GM18520 (cell line): ENCODE data around the gene EGLN1.
"Not testable (repeated sequence)": the region's sequence is repeated elsewhere in the genome, so short reads cannot be mapped to it uniquely, and the experiment has no call there.

Source experiments
- ATAC-seq: cut with Tn5 transposase; IDR thresholded peaks from one replicate; pipeline ENCODE4 v1.9.1; 2021; ENCODE audit not compliant: unreplicated experiment

The EGLN1 gene

DNA sequence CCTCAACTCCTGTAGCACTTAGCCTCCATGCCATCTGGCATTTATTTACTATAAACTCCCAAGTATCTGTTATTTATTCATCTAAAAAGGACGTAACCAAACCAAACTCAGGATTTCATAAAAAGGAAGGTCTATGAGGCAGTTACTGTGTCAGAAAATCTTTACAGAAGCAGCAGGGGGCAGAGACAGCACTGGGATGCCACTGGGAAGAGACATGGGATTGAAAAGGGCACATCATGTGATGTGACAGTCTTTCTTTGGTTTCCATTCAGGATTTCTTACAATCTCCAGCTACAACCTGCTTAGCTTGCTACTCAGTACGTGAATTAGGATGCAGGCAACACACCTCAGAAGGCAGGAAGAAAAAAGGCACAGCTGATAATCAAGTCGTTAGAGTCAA, 52.8 kb downstream of the EGLN1 start:
- ATAC-seq: no peak

DNA sequence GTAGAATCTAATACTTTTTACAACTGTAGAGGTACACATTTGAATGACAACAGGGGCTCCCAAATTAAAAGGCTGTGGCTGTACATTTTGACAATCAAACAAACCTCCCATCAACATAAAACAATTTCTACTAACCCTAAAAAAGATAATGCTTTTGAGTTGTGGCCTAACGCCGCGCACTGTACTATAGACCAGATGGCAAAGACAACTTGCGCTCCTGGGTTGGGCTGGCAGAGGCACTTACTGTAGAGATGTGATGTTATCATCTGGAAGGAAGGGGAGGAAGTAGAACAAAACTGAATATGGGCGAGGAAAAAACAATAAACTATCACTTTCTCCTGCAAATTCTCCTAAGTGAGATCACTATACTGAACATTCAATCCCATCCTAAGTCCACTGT, 57.9 kb downstream of the EGLN1 start:
- ATAC-seq: no peak

DNA sequence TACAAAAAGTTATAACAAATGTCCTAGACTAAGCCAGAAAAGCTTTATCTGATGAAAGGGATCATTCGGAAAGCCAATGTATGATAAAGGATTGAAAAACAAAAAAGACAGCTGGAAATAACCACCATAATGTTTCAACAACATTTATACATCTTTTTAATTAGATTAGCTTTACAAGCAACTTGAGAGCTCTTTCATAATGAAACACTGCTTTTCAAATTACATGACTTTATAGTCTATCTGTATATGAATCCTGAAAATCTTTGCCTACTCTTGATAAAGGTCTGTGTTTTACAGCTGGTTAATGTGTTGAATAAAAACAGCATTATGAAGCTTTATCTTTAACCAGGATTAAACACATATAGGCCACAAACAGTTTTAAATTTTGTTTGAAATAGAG, 58.5 kb downstream of the EGLN1 start:
- ATAC-seq: no peak

DNA sequence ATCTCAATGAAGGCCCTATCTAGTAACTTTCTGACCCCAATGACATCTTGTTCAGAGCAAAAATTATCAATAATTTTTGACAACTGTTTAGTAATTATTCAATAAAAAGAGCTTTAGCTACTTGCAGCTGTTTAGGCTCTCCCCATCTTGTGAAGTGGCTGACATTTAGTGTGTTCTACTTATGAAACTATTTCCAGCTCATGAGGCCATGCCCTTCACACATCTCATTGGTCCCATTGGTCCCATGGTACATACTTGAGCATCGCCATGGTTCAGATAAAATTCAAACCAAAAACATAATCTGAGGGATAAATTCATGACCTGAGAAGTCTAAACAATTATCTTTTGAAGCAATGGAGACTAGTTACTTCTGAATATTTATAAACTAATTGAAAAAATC, 59.8 kb downstream of the EGLN1 start:
- no peak for ATAC-seq

DNA sequence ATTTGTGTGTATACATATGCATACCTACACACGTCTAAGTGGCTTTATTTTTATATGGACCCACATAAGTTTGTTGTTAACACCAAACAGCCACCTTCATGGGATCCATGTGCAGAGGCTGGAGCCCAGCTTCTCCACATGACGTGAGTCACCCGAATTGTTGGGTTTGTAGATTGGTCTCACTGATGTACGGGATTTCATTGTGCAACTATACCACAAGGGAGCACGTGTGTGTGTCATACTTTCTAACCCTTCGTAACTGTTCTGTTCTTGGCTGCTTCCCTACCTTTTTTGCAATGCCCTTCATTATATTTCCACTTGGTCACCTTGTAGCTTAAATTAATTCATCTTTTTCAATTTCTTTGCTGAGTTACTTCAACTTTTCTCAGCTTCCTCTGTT, 63.0 kb downstream of the EGLN1 start:
- ATAC-seq: no peak

DNA sequence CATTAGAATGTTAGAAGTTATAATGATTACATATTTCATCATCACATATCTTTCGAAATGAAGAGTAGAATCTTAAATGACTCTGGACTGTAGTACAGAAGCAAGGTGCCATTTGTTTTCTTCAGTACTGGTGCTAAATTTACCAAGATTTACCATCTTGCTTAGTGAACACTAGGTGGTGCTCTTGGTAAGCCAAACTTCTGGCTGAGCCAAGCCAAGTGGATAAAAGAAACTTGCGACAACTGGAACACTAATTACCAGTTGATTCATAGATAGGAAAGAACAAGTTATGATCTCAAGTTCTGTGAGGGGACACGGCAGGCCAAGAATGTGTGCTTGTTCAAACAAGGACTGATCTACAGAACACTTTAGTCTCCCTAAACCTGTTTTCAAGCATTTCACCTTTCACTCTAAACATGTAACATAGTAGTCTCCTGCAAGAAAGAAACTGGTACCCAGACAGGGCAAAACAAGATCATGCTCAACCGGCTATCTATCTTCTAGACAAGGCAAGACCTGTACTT, 64.2 kb downstream of the EGLN1 start:
- peak; percentile 68 for ATAC-seq

DNA sequence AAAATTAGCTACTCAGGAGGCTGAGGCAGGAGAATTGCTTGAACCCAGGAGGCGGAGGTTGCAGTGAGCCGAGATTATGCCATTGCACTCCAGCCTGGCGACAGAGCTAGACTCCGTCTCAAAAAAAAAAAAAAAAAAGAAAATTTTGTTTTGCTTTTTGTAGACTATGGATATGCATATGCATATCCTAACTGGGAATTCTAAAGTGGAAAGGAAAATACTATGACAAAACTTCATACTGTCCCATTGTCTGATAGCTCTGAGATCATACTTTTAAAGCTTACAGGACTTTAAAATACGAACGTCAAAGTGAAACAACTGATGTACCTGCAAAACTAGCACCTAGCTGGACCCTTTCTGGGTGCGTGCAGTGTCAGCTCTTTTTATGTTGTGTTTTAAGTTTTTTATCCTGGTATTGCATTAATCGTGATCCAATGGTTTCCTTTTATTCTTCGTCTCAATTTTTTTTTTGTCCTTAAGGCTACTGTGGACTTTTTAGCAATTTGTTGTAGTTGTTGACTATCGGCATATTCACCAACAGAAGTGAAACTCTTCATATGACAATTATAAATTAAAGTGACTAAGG, 64.8 kb downstream of the EGLN1 start:
- ATAC-seq: peak; percentile 9

GRCh38 chr1:231355171-231355570, 66.9 kb downstream of the EGLN1 start:
- ATAC-seq: no peak

- no peak for ATAC-seq
Observed at GRCh38 chr1:231354330-231355020, 67.6 kb downstream of the EGLN1 start.

DNA sequence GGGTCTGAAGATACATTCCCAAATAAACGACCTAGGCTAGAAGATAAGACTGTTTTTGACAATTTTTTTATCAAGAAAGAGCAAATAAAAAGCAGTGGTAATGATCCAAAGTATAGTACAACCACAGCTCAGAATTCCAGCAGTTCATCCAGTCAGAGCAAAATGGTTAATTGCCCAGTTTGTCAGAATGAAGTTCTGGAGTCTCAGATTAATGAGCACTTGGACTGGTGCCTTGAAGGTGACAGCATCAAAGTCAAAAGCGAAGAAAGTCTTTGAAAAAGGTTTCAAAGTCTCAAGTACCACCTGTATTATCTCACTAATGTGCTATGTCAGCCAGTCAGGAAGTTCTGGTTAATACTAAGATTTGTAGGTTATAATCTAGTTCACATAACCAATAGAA, 69.0 kb downstream of the EGLN1 start:
- ATAC-seq: no peak

GRCh38 chr1:231351816-231352215, 70.3 kb downstream of the EGLN1 start:
- ATAC-seq: no peak

- ATAC-seq: not testable (repeated sequence)
Observed at GRCh38 chr1:231348856-231349255, 73.2 kb downstream of the EGLN1 start.

DNA sequence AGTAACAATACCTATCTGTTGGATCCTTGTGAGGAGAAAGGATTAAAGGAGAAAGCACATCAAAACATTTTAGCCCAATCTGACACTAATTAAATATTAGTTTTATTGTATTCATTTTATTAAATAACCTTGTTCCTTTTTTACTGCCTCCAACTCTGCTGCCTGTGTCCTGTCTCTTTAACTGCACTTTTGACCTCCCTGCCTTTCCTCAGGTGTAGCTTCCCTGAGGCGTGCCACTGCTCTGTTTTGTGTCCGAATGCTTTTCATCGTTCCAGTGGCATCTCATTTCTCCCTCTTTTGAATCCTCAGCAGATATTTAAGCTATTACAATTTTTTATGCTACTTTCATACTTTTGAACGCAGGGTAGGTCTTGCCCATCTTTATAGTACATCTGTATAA, 73.6 kb downstream of the EGLN1 start:
- ATAC-seq: no peak

DNA sequence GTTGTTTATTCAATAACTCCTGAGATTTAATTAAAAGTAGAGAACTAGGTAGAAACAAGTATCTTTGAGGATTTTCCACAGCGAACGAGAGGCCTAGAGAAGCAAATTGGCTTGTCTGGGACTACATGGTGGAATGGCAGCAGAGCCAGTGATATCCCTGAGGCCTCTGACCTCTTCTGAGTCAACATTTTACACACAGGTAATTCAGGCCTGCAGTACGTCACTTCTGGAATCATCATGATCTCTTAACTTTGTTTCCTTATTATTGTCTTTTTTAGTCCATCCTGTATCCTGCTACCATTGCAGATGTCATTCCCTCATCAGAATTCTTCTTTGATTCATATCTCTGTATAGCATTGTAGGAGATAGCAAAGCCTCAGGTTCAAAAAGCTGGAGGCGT, 74.1 kb downstream of the EGLN1 start:
- no peak for ATAC-seq

DNA sequence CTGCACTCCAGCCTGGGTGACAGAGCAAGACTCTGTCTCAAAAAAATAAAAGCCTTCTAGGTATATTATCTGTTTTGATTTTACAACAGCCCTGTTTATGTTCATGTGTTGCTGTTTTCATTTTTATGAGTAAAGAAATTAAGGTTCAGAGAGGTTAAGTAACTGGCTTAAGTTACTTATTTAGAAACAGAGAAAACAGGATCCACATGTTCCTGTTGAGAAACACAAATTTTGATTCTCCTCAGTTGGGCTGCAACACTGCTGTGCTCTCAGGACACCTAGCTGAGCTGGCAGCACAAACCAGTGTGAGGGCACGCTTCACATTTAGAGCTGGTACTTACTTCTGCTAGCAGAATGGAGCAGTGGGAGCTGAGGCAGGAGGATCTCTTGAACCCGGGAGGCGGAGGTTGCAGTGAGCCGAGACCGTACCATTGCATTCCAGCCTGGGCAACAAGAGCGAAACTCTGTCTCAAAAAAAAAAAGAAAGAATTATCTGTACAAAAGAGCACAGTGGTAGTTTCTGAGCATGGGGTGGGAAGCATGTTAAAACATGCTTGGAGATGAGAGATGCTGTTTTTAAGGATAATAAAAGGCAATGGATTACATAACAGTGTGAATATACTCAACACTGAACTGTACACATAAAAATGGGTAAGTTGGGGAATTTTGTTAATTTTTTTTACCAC, 81.6 kb downstream of the EGLN1 start:
- ATAC-seq: no peak

DNA sequence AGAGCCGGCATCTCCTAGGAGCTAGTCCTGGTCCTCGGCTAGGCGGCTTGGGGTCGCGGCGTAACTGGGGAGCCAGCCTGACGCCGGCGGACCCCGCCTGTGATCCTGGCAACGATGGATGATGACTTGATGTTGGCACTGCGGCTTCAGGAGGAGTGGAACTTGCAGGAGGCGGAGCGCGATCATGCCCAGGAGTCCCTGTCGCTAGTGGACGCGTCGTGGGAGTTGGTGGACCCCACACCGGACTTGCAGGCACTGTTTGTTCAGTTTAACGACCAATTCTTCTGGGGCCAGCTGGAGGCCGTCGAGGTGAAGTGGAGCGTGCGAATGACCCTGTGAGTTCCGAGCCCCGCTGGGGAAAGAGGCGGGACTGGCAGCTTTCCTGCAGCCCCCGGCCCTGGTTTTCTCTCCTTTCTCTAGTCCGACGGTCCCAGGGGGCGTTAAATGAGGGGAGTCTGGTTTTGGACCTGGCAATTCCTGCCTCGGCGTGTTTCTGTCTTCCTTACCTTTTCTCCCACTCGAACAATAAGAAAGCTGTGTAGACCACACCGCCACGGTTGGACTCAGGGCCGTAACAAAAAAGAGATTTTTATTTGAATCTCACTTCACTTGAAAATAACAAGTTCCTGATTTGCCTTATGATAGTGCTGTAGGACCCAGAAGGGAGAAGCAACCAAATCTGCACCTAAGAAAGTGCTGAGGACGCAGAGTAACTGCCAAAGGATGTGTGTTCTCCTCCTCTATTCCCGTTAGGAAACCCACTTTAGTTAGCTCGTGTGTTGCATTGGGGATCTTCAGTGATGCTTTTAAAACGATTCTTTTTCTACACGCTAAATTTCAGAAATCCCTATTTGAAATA, 83.6 kb downstream of the EGLN1 start, which contains the start of gene SPRTN:
TSS of gene SPRTN (plus strand) at position 24 of the 859 bp plus-strand sequence. CDS start at position 115, 91 bp downstream.
- no peak for ATAC-seq

DNA sequence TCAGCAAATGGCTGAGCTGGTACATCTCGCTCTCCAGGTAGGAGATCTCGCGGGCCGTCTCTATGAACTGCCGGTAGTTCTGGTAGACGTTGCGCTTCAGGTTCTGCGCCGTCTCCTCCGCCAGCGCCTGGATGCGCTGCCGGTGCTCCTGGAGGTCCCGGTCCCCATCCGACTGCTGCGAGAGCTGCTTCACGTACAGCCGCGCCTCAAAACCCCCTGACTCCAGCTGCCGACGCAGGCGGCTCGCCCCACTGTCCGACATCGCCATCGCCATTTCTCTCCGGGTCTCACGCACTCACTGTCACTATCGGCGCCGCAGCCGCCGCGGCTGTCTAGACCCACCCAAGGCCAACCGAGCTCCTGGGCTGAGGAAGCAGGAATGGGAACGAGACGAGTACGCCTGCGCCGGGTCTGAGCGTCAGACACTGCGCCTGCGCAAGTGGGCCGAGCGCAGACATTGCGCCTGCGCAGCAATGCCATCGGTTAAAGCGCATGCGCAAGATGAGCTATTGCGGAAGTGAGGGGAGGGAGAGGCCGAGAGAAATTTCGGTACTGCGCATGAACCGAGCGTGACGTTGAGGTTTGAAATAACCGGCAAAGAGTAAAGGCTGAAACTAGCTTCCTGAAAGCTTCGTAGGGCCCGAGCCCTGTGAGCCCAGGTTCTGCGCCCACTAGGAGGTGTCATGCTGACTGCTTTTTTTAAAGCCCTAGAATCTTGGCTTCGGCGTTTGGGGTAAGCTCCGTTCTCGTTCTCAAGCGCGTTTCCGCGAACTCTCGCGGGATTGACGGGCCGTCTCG, 84.4 kb downstream of the EGLN1 start, which contains the start of gene EXOC8:
TSS of gene EXOC8 (minus strand) at position 381 of the 798 bp plus-strand sequence. CDS start at position 274, 107 bp downstream.
- ATAC-seq: peak; percentile 76

- ATAC-seq: no peak
Observed at GRCh38 chr1:231337043-231337471, 85.0 kb downstream of the EGLN1 start.

DNA sequence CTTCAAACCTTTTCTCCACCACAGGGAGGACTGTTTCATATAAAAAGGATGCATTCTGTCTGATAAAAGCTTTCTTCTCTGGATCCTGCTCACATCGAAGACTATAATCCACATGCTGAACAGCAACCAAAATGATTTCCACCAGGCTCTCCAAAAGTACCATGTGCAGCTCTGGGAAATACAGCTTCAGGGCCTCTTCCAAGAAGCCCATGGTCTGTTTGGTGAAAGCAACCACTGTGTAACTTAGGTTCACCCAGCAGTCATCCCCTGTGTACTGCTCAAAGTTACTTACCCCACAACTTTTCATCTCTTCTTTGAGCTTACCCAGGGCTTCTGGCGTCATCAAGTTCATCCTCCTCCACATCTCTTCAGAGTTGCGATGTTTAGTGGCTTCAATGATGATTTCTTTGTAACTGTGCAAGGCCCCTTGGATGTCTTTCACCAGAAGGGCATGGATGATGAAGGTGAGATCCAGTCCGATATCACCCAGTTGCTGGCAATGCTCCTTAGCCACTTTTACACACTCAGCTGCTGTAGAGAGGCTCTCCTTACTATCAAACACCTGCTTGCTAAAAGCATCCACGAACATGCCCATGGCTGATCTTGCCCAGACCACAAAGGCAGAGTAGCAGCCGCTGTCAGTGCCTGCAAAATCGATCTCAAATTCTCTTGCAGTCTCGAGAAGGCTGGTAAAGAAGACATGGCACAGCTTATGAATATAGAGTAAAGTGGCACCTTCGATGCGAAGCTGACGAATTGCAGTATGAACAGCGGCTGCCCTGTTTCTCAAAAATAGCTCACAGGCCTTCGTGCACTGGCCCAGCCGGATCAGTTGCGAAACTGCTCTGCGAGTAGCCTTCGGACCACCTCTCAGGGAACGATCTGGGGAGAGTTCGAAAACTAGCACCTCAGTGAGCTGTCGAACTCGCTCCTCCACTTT, 86.2 kb downstream of the EGLN1 start:
- ATAC-seq: no peak
